ENCODE measurements around the gene NR5A2. TPM values are rescaled to one million over a fixed set of nuclear protein-coding genes. Genes with fewer than 3 reads are reported as not detected.

Gene NR5A2
- total RNA-seq, 1 experiment from 2014 or later, result 2.1 TPM

- Histone ChIP-seq H3K4me1 (replicated peaks; ENCODE audit: insufficient read depth) (peaks cover 20% of the 10 kb centered on the region), H3K27ac (no peak overlapping the region), H3K4me2 (no peak overlapping the region), H3K36me3 (ENCODE audit: low read depth) (no peaks in the 10 kb centered on the region), H3K4me3 (no peak overlapping the region), H4K20me1 (ENCODE audit: insufficient read depth) (no peaks in the 10 kb centered on the region), H3K9me2 (ENCODE audit: insufficient read depth) (no peaks in the 10 kb centered on the region), H2AFZ (no peak overlapping the region), H3K27me3 (ENCODE audit: insufficient read depth, low read depth) (no peaks in the 10 kb centered on the region), H3K79me2 (ENCODE audit: low read depth) (no peaks in the 10 kb centered on the region), H3F3A (ENCODE audit: insufficient read depth, low read depth) (no peaks in the 10 kb centered on the region; the same call in 1 of the 2 replicates), H3K9me3 (ENCODE audit: insufficient read depth, low read depth) (0 out of 2 replicates have a peak, but pooled peaks cover 3% of the 10 kb centered on the region)
- intact Hi-C loops (cut with micrococcal nuclease; ENCODE audit: unreplicated experiment), result no loop called here
- no peak for DNase-seq
- CTCF ChIA-PET, result no interaction called here
- BruUV-seq (replicated peaks), result no TSS peak
- TF ChIP-seq CTCF (conservative IDR thresholded peaks at IDR 0.05) (no peak), EZH2 (IDR thresholded peaks at IDR 0.05; ENCODE audit: low read depth) (no peak)
- POLR2A ChIA-PET (ENCODE audit: unreplicated experiment), result no interaction called here
Observed at GRCh38 chr1:200073286-200073637, 45.8 kb downstream of the NR5A2 start.

GRCh38 chr1:200075522-200075921, 48.0 kb downstream of the NR5A2 start:
- TF ChIP-seq EZH2 (IDR thresholded peaks at IDR 0.05; ENCODE audit: low read depth) (no peak), CTCF (conservative IDR thresholded peaks at IDR 0.05) (no peak)
- Histone ChIP-seq H3K79me2 (ENCODE audit: low read depth) (no peaks in the 10 kb centered on the region), H3K4me3 (no peak overlapping the region), H3K27ac (peak overlapping the region; percentile 44), H3K9me2 (ENCODE audit: insufficient read depth) (no peaks in the 10 kb centered on the region), H3F3A (ENCODE audit: insufficient read depth, low read depth) (no peaks in the 10 kb centered on the region; the same call in 1 of the 2 replicates), H3K4me2 (peak overlapping the region; percentile 37), H2AFZ (no peak overlapping the region), H3K9me3 (ENCODE audit: insufficient read depth, low read depth) (0 out of 2 replicates have a peak, but pooled peaks cover 3% of the 10 kb centered on the region), H3K27me3 (ENCODE audit: insufficient read depth, low read depth) (no peaks in the 10 kb centered on the region), H3K4me1 (replicated peaks; ENCODE audit: insufficient read depth) (peaks cover 20% of the 10 kb centered on the region), H4K20me1 (ENCODE audit: insufficient read depth) (no peaks in the 10 kb centered on the region), H3K36me3 (ENCODE audit: low read depth) (no peaks in the 10 kb centered on the region)
- ChIA-PET CTCF (interaction anchor here (0.5 kb wide), 1 partner anchor 275 kb away, joined by 5 read pairs; no protein-coding TSS in a partner anchor), POLR2A (ENCODE audit: unreplicated experiment) (interaction anchor here (0.7 kb wide), 1 partner anchor 359 kb away, joined by 4 read pairs; no protein-coding TSS in a partner anchor)
- no TSS peak for BruUV-seq (replicated peaks)
- intact Hi-C loops (cut with micrococcal nuclease; ENCODE audit: unreplicated experiment), result no loop called here
- DNase-seq, result no peak

GRCh38 chr1:200075938-200076546, 48.5 kb downstream of the NR5A2 start:
- TF ChIP-seq CTCF (conservative IDR thresholded peaks at IDR 0.05) (no peak), EZH2 (IDR thresholded peaks at IDR 0.05; ENCODE audit: low read depth) (no peak)
- no TSS peak for BruUV-seq (replicated peaks)
- no peaks in the 10 kb centered on the region for H3K9me2 ChIP-seq (ENCODE audit: insufficient read depth)
- peak overlapping the region; percentile 37 for H3K4me2 ChIP-seq
- H3K36me3 ChIP-seq (ENCODE audit: low read depth), result no peaks in the 10 kb centered on the region
- DNase-seq, result peak; percentile 57 to 94
- intact Hi-C loops (cut with micrococcal nuclease; ENCODE audit: unreplicated experiment), result no loop called here
- H3K27me3 ChIP-seq (ENCODE audit: insufficient read depth, low read depth), result no peaks in the 10 kb centered on the region
- H3K4me1 ChIP-seq (replicated peaks; ENCODE audit: insufficient read depth), result peaks cover 20% of the 10 kb centered on the region
- H3F3A ChIP-seq (ENCODE audit: insufficient read depth, low read depth), result no peaks in the 10 kb centered on the region; the same call in 1 of the 2 replicates
- H4K20me1 ChIP-seq (ENCODE audit: insufficient read depth), result no peaks in the 10 kb centered on the region
- H3K79me2 ChIP-seq (ENCODE audit: low read depth), result no peaks in the 10 kb centered on the region
- ChIA-PET POLR2A (ENCODE audit: unreplicated experiment) (interaction anchor here (0.7 kb wide), 1 partner anchor 358 kb away, joined by 4 read pairs; no protein-coding TSS in a partner anchor), CTCF (no interaction called here)
- peak overlapping the region; percentile 44 for H3K27ac ChIP-seq
- no peak overlapping the region for H2AFZ ChIP-seq
- H3K4me3 ChIP-seq, result no peak overlapping the region; the same call in 1 of the 2 replicates
- 0 out of 2 replicates have a peak, but pooled peaks cover 3% of the 10 kb centered on the region for H3K9me3 ChIP-seq (ENCODE audit: insufficient read depth, low read depth)

All from PC-9 (cell line).